Common myeloid progenitor, CD34-positive (primary cell): ENCODE results near the gene CYTL1.

Experiments used
- CTCF ChIA-PET: fragments of 350-600 bp; sonication (Branson Sonifier 250); formaldehyde crosslinking; loops from one replicate; lab custom pipeline; 2021; ENCODE audit warnings: antibody characterized with exemption; lab: Charles Lee
- POLR2A ChIA-PET: fragments of 350-600 bp; sonication (Branson Sonifier 250); formaldehyde crosslinking; loops from one replicate; lab custom pipeline; 2021; ENCODE audit warnings: antibody characterized with exemption; lab: Charles Lee
- DNase-seq, 3 donors: peaks; one replicate each; pipeline versions ENCODE4 v3.0.0 to v3.0.0-alpha.2; 2013
- H3K27ac ChIP-seq, 2 experiments: 1 replicate in 1 of 2; 2 replicates in 1 of 2; pipeline ENCODE4 v1.7.0; 2013; ENCODE audit warnings: inconsistent platforms in 2 of 2, low read length in 2 of 2, mild to moderate bottlenecking in 2 of 2, low read depth in 1 of 2, moderate library complexity in 1 of 2; ENCODE audit not compliant: severe bottlenecking in 2 of 2, insufficient read depth in 1 of 2, poor library complexity in 1 of 2
- H3K27me3 ChIP-seq, 5 experiments: replicated peaks in 2 of 5; 1 replicate in 3 of 5; 2 replicates in 2 of 5; pipeline versions ENCODE4 v1.6.1 to v1.7.0; 2013; ENCODE audit warnings: low read length in 4 of 5, mild to moderate bottlenecking in 2 of 5, moderate library complexity in 2 of 5, inconsistent platforms in 1 of 5; ENCODE audit not compliant: insufficient read depth in 5 of 5, control insufficient read depth in 4 of 5
- H3K36me3 ChIP-seq, 4 experiments: 1 replicate in 2 of 4; 2 replicates in 2 of 4; pipeline versions ENCODE4 v1.6.1 to v1.7.0; 2013; ENCODE audit warnings: low read length in 3 of 4, control low read depth in 1 of 4, mild to moderate bottlenecking in 1 of 4; ENCODE audit not compliant: control insufficient read depth in 4 of 4, insufficient read depth in 4 of 4
- H3K4me1 ChIP-seq, 4 experiments: 1 replicate in 3 of 4; 2 replicates in 1 of 4; pipeline versions ENCODE4 v1.6.1 to v1.7.1; 2013; ENCODE audit warnings: low read length in 3 of 4, mild to moderate bottlenecking in 3 of 4, control low read depth in 1 of 4, inconsistent platforms in 1 of 4, moderate library complexity in 1 of 4; ENCODE audit not compliant: control insufficient read depth in 4 of 4, insufficient read depth in 4 of 4; ENCODE audit errors: control extremely low read depth in 1 of 4
- H3K4me3 ChIP-seq, 7 experiments: 1 replicate in 4 of 7; 2 replicates in 3 of 7; pipeline versions ENCODE4 v1.5.1 to v1.7.0; 2013; ENCODE audit warnings: mild to moderate bottlenecking in 7 of 7, low read length in 6 of 7, moderate library complexity in 6 of 7, inconsistent platforms in 2 of 7, low read depth in 2 of 7, control low read depth in 1 of 7; ENCODE audit not compliant: insufficient read depth in 4 of 7, control insufficient read depth in 1 of 7; ENCODE audit errors: extremely low read depth in 1 of 7
- H3K9me3 ChIP-seq, 5 experiments: 1 replicate in 4 of 5; 2 replicates in 1 of 5; pipeline versions ENCODE4 v1.6.1 to v1.7.1; 2013; ENCODE audit warnings: low read length in 4 of 5, mild to moderate bottlenecking in 2 of 5, inconsistent platforms in 1 of 5, low read depth in 1 of 5, moderate library complexity in 1 of 5; ENCODE audit not compliant: control insufficient read depth in 4 of 5, insufficient read depth in 2 of 5; ENCODE audit errors: control extremely low read depth in 1 of 5
- WGBS: methylation state at CpG from one replicate; pipeline ENCODE4 v1.1.5; 2013; ENCODE audit not compliant: insufficient coverage; 5-methylcytosine and 5-hydroxymethylcytosine counted together

Gene CYTL1

GRCh38 chr4:5028480-5028879, 9.2 kb upstream of the CYTL1 start:
- WGBS, result 93% methylated on average over 2 of the region's 2 CpGs
- CTCF ChIA-PET, result interaction anchor here (1.0 to 2.3 kb wide), 3 partner anchors 9 to 21 kb away, joined by 3 to 13 read pairs (median 9); no protein-coding TSS in a partner anchor
- Histone ChIP-seq H3K4me3 (no peak overlapping the region), H3K27me3 (no peaks in the 10 kb centered on the region), H3K36me3 (no peaks in the 10 kb centered on the region), H3K27ac (no peak overlapping the region), H3K9me3 (no peaks in the 10 kb centered on the region), H3K4me1 (peaks cover 0 to 29% (median 21%) of the 10 kb centered on the region in 4 experiments)
- POLR2A ChIA-PET, result no interaction called here
- no peak for DNase-seq

- H3K36me3 ChIP-seq, result no peaks in the 10 kb centered on the region
- CTCF ChIA-PET, result interaction anchor here (1.0 to 2.3 kb wide), 5 partner anchors 10 to 22 kb away, joined by 3 to 13 read pairs (median 9); no protein-coding TSS in a partner anchor
- no peak overlapping the region for H3K27ac ChIP-seq
- peaks cover 0 to 19% (median 11%) of the 10 kb centered on the region in 4 experiments for H3K4me1 ChIP-seq
- POLR2A ChIA-PET, result interaction anchor here (0.6 to 0.9 kb wide), 2 partner anchors 264 to 800 kb away, joined by 3 read pairs; no protein-coding TSS in a partner anchor
- peak in 1 of 3 donors; percentile 48 for DNase-seq
- H3K27me3 ChIP-seq, result no peaks in the 10 kb centered on the region
- no peaks in the 10 kb centered on the region for H3K9me3 ChIP-seq
- H3K4me3 ChIP-seq, result no peak overlapping the region
These were observed 8.1 kb upstream of the CYTL1 start for GRCh38 chr4:5027346-5027745.

GRCh38 chr4:5026371-5026770, 7.1 kb upstream of the CYTL1 start:
- ChIA-PET POLR2A (no interaction called here), CTCF (interaction anchor here (1.3 to 3.6 kb wide), 4 partner anchors 9 to 23 kb away, joined by 8 to 13 read pairs (median 11); no protein-coding TSS in a partner anchor)
- Histone ChIP-seq H3K27ac (no peak overlapping the region), H3K4me1 (peaks cover 0 to 19% (median 11%) of the 10 kb centered on the region in 4 experiments), H3K27me3 (no peaks in the 10 kb centered on the region), H3K4me3 (no peak overlapping the region), H3K9me3 (no peaks in the 10 kb centered on the region), H3K36me3 (no peaks in the 10 kb centered on the region)
- peak in 1 of 3 donors; percentile 55 for DNase-seq
- WGBS, result 100% methylated on average over 2 of the region's 3 CpGs

GRCh38 chr4:5024673-5025072, 5.4 kb upstream of the CYTL1 start:
- no peaks in the 10 kb centered on the region for H3K9me3 ChIP-seq
- WGBS, result 83% methylated on average over 6 of the region's 6 CpGs
- POLR2A ChIA-PET, result no interaction called here
- peaks cover 0 to 25% (median 17%) of the 10 kb centered on the region in 4 experiments for H3K4me1 ChIP-seq
- no peaks in the 10 kb centered on the region for H3K36me3 ChIP-seq
- H3K4me3 ChIP-seq, result no peak overlapping the region
- H3K27me3 ChIP-seq, result no peaks in the 10 kb centered on the region
- CTCF ChIA-PET, result interaction anchor here (1.3 to 3.6 kb wide), 4 partner anchors 8 to 24 kb away, joined by 4 to 13 read pairs (median 6); no protein-coding TSS in a partner anchor
- no peak overlapping the region for H3K27ac ChIP-seq
- no peak for DNase-seq

- no peak overlapping the region for H3K4me3 ChIP-seq
- peaks cover 0 to 7% (median 2%) of the 10 kb centered on the region in 4 experiments for H3K36me3 ChIP-seq
- ChIA-PET POLR2A (interaction anchor here (0.5 to 1.1 kb wide), 2 partner anchors 15 to 22 kb away, joined by 3 to 4 read pairs; no protein-coding TSS in a partner anchor), CTCF (interaction anchor here (0.7 to 2.0 kb wide), 4 partner anchors 9 to 78 kb away, joined by 3 to 5 read pairs (median 3); no protein-coding TSS in a partner anchor)
- H3K27ac ChIP-seq, result no peak overlapping the region
- 91% methylated on average over 3 of the region's 3 CpGs for WGBS
- H3K9me3 ChIP-seq, result no peaks in the 10 kb centered on the region
- no peak for DNase-seq
- H3K4me1 ChIP-seq, result peaks cover 2 to 36% (median 24%) of the 10 kb centered on the region in 4 experiments
- H3K27me3 ChIP-seq, result no peaks in the 10 kb centered on the region
These were observed 2.3 kb upstream of the CYTL1 start for GRCh38 chr4:5021546-5021945.

GRCh38 chr4:5020341-5020740, 1.1 kb upstream of the CYTL1 start:
- ChIA-PET CTCF (interaction anchor here (0.6 to 1.5 kb wide), 4 partner anchors 11 to 78 kb away, joined by 3 to 4 read pairs (median 3); no protein-coding TSS in a partner anchor), POLR2A (interaction anchor here (0.8 to 1.1 kb wide), 2 partner anchors 23 to 32 kb away, joined by 3 read pairs; no protein-coding TSS in a partner anchor)
- Histone ChIP-seq H3K9me3 (no peaks in the 10 kb centered on the region), H3K4me1 (peaks cover 2 to 37% (median 24%) of the 10 kb centered on the region in 4 experiments), H3K4me3 (no peak overlapping the region), H3K27ac (no peak overlapping the region), H3K27me3 (no peaks in the 10 kb centered on the region), H3K36me3 (peaks cover 0 to 17% (median 7%) of the 10 kb centered on the region in 4 experiments)
- DNase-seq, result no peak
- WGBS, result 86% methylated on average over 1 of the region's 1 CpG

- Histone ChIP-seq H3K4me3 (peak overlapping the region in 4 of 7 experiments; percentile 71 to 82 (median 78)), H3K9me3 (no peaks in the 10 kb centered on the region), H3K36me3 (peaks cover 0 to 23% (median 7%) of the 10 kb centered on the region in 4 experiments), H3K4me1 (peaks cover 2 to 40% (median 24%) of the 10 kb centered on the region in 4 experiments), H3K27me3 (no peaks in the 10 kb centered on the region), H3K27ac (no peak overlapping the region)
- ChIA-PET CTCF (interaction anchor here (1.1 to 1.5 kb wide), 2 partner anchors 12 to 13 kb away, joined by 3 to 4 read pairs; no protein-coding TSS in a partner anchor), POLR2A (no interaction called here)
- no peak for DNase-seq
- WGBS, result 87% methylated on average over 6 of the region's 12 CpGs
These were observed 538 bp upstream of the CYTL1 start for GRCh38 chr4:5019796-5020195.
